WI38 (cell line): ENCODE measurements around the gene ASIC4.

Experiments
- H3K4me3 ChIP-seq: 2 replicates; pipeline ENCODE4 v1.5.1; 2011; ENCODE audit warnings: low read depth, mild to moderate bottlenecking, control low read depth, low read length
- TF ChIP-seq, protein P1 (sequence below): IDR thresholded peaks from 2 replicates; pipeline ENCODE4 v1.5.1; 2012; ENCODE audit warnings: low read depth, mild to moderate bottlenecking, control low read depth, low read length

Gene ASIC4

DNA sequence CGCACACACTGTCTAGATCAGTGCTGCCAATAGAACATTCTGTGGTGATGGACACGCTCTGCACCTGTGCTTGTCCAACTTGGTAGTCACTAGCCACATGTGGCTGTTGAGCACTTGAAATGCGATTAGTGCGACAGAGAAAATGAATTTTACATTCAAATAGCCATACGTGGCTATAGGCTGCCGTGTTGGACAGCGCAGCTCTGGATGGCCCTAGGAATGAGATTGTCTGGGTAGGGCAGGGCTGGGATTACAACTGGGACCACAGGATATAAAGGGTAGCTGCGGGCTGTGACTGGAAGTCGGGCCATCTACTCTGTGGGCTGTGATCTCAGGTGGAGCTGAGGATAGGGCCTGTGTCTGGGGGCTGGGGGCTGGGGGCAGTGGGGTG is 5.2 kb downstream of the ASIC4 start:
- no peak overlapping the region for H3K4me3 ChIP-seq
- TF ChIP-seq, protein P1, sequence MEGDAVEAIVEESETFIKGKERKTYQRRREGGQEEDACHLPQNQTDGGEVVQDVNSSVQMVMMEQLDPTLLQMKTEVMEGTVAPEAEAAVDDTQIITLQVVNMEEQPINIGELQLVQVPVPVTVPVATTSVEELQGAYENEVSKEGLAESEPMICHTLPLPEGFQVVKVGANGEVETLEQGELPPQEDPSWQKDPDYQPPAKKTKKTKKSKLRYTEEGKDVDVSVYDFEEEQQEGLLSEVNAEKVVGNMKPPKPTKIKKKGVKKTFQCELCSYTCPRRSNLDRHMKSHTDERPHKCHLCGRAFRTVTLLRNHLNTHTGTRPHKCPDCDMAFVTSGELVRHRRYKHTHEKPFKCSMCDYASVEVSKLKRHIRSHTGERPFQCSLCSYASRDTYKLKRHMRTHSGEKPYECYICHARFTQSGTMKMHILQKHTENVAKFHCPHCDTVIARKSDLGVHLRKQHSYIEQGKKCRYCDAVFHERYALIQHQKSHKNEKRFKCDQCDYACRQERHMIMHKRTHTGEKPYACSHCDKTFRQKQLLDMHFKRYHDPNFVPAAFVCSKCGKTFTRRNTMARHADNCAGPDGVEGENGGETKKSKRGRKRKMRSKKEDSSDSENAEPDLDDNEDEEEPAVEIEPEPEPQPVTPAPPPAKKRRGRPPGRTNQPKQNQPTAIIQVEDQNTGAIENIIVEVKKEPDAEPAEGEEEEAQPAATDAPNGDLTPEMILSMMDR, result no peak

DNA sequence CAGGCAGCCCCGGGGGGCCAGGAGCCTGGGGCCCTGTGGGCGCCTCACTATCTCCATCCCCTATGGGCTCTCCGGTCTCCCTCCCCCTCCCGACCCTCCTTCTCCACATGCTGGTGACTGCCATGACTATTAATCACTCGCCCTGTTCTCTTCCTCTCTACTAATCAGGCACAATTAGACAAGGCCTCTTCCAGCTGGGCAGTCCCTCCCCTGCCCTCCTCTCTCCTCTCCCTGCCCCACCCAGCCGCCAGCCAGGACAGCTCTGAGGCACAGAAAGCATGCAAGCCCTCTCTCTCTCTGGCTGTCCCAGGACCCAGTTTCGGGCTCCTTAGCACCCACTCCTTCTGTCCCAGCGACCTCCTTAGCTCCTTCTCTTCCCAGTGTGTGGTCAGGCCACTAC is 5.8 kb downstream of the ASIC4 start:
- no peak overlapping the region for H3K4me3 ChIP-seq
- TF ChIP-seq, protein P1, result no peak

DNA sequence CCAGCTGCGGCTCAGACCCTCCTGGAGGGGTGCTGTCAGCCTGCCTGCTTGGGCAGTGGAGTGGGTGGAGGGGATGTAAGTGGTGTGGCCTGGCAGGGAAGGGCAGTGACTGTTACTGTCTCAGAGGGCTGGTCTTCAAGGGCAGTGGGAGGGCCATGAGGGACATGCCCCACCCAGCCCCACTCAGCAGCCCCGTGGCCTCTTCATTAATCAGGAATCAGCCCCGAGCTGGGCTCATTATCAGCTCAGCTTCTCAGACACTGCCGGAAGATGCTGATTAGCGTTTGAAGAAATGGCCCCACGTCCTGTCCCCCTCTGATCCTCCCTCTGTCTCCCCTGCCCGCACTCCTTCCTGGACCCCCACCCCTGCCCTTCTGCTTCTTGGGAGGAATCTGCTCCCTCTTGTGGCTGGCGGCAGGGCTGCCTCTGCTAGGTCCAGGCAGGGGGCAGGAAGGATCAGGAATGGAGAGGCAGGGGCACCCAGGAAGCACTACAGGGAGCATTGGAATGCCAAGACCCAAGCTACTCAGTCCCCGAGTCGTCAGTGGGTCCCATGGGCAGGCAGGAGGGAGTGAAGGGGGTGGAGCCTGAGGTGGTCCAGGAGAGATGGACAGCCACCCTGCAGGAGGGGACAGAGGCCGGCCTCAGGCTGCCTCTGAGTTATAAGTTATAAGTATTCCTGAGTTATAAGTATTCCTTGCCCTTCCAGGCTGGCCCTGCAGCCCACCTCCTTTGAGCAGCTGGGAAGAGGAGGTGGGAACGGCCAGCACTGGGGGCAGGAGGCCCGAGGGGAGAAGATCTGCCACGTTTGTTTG is 7.0 kb downstream of the ASIC4 start:
- TF ChIP-seq, protein P1, result peak; percentile 76
- H3K4me3 ChIP-seq, result no peak overlapping the region

DNA sequence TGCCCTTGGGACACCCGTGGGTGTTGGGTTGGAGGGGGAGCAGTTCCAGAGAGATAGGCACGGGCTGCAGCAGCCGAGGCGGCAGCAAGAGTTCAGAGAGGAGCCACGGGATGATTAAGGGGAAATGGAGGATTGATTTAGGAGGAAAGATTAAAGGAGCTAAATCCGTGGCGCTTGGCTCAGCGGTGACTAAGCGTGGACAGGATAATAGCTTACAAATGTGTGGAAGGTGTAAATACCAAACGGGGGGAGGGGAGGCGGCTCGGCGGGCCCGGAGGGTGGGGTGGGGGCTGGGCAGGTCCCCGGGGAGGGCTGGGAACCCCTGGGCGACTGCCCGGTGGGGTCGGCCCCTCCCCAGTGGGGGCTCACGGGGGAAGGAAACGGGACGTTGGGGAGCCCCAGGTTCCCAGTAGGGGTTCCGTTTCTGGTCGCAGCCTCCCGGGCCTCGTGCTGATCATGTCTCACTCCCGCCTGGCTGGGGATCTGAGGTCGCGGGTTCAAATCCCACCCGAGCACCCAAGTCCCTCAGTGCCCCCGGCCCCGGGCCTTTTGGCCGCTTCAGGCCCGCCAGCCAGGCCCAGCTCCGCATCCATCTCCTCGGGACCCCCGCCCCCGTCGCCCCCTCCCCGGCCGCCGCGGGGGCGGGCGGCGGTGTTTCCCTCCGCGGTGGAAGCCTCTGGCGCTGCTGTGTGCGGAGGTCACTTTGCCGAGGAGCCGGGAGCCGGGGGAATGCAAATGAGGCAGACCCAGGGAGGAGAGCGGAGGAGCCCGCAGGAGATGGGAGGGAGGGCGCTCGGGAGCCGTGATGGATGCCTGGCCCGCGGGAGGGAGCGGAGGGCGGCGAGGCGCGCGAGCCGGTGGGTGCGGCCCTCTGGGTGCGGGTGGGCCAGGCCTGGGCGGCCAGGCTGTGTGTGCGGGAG is 8.1 kb downstream of the ASIC4 start:
- H3K4me3 ChIP-seq, result peak overlapping the region; percentile 3; the same call in 1 of the 2 replicates
- TF ChIP-seq, protein P1, result no peak

DNA sequence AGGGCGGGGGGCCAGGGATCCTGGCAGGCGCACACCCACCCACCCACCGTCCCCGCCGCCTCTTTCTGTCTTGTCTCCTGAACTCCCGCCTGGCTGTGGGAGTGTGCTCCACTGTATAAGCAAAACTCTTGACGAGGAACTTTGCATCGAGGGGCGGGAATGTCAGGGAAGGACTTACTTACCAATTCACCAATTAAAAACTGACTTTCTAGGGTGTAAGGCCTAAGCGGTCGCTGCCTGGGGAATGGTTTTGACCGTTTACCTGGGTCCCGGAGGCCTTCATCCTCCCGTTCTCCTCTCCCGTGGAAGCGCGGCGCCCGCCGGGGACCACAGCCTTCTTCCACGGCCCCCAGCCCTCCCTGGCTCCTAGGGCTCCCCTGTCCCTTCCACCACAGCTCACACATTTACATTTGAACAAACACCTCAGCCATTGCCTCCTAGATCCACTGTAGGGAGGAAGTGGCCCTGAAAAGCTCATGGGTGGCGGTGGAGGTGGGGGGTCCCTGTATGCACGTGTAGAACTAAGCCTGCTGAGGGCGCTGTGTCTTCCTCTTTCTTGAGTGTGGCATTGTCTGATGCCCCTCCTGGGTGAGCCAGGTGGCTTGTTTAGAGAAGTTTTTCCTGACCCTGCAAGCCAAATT is 8.9 kb downstream of the ASIC4 start:
- no peak overlapping the region for H3K4me3 ChIP-seq
- TF ChIP-seq, protein P1, result no peak

DNA sequence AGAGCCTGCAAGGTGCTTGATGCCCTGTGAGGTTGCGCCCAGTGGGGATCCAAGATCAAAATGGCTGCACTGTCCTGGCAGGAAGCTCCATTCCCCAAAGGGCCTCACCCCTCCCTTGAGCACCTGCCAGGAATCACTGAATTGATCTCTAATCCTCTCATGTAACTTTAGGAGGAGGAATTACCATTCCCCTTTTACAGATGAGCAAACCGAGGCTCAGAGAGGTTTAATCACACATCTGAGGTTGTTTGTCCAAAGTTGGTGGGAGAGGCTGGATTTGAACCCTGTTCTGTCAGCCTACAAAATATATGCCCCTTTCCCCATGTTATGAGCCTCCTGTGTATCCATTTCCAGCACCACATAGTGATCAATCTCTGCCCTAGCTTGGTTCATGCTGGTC is 10.5 kb downstream of the ASIC4 start:
- TF ChIP-seq, protein P1, result no peak
- H3K4me3 ChIP-seq, result no peak overlapping the region
